Middle frontal gyrus (tissue), 1 donor: Measurements from ENCODE around the gene MED26.

Experiments used
- DNase-seq: peaks from one replicate; pipeline ENCODE4 v3.0.0-alpha.2; 2015; ENCODE audit warnings: low spot score; ENCODE audit errors: extremely low spot score

MED26 gene

GRCh38 chr19:16542910-16543472 lies 85.0 kb downstream of the MED26 start:
- DNase-seq = no peak

DNA sequence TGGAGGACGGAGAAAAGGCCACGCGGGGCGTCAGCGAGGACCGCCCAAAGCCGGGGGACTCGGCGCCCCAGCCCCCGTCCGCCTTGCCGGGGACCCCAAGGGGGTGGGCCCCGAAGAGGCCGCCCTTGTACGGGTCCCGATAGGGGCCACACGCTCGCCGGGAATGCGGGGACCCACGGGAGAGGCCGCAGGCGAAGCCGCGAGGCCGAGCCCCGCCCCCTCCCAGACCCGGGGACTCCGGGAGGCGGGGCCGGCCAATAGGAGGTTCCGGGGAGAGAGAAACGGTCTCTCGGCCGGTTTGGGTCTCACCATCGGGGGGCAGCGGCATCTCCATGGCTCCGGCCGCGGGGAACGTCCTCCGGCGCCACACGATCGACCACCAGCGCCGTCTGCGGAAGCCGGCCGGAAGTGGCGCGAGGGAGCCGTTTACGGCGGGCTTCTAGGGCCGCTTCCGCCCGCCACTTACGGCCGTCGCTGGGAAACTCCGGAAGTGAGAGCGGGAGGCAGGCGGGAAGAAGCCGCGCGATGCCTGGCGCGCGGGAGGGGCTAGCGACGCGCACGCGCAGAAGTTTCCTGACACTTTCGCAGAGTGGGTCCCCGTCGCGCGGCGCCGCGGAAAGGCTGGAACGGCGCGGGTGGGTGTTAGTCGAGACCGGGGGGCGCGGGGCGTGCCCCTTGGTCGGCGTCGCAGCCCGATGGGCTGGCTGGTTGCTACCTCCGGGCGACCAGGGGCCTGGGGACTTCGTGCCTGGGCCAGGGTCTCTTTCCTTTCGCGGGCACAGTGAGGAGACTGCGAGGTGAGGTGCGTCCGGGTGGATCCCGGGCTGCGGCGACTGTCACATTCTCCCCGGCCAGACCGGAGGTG lies 85.7 kb downstream of the MED26 start, which contains the start of gene CHERP:
CHERP (minus strand) TSS at position 393 of the 865 bp plus-strand sequence; CDS start at position 334, 59 bp downstream.
- peak; percentile 98 for DNase-seq

DNA sequence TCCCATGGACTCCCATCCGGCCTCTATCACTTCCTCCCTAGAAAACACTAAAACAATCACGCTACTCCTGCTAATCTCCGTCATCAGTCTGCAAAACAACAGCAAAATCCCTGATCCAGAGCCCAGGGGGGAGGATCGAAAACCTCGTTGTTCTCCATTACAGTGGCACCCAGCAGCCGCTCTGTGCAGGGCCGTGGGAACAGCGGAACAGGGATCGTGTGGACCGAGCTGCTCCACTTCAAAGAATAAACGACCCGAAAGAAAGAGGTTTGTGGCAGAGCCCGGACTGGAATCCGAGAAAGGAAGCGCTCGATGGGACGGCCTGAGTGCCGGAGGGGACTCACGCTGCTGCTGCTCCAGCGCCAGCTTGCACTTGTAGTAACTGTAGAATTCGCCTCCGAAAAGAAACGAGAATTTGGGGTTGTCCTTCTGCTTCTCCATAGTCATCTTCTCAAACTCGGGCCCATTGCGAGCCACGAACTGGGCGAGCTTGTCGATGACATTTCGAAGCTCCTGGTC lies 86.4 kb downstream of the MED26 start:
- DNase-seq = no peak

DNA sequence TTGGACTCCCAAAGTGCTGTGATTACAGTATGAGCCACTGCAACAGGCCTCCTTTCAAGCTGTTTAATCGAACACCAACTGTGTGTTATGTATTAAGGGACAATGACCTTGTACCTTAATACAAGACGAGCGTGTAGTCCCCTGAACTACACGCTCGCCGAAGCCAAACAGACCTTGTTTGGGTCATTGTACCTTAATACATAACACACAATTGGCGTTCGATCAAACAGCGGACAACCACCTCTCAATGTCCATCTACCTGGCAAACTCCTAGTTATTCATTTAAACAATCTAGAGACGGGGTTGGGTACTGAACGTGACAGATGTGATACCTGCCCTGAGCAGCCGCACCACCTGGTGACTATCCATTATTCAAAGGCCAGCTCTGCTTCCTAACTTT lies 87.1 kb downstream of the MED26 start:
- DNase-seq = no peak

DNA sequence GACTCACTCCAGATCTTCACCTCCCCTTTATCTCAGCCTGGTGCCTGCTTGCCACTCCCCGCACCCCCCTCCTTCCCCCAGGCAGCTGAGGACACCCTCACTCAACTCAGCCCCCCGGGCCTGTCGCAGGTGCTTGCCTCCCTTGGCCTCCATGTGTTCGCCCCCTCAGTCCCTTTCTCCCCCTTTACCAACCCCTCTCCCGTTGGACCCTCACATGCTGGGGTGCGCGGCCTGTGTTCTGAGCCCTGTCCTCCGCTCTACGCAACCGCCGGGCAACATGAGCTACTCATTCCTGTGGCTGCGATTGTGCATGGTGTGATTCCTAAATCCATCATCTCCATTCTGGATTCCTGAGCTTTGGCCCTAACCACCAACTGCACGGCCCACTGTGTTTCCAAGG lies 90.9 kb downstream of the MED26 start:
- DNase-seq = no peak

DNA sequence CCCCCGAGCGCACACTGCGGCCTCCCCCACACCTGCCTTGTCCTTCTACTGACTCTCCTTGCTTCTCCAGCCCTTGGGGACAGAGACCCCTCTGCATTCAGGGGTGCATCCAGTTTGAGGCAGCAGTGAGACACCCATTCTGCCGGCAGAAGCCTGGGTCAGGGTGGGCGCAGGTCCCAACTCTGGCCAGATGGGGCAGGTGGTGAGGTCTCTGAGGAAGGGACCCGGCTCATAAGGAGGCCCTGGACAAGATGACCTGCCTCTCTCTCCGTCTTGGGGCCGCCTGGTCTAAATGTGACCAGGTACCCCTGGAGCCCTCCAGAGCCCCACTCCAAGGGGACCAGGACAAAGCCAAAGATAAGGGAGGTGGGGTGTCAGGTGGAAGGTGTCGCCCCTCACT lies 91.9 kb downstream of the MED26 start:
- DNase-seq = no peak

DNA sequence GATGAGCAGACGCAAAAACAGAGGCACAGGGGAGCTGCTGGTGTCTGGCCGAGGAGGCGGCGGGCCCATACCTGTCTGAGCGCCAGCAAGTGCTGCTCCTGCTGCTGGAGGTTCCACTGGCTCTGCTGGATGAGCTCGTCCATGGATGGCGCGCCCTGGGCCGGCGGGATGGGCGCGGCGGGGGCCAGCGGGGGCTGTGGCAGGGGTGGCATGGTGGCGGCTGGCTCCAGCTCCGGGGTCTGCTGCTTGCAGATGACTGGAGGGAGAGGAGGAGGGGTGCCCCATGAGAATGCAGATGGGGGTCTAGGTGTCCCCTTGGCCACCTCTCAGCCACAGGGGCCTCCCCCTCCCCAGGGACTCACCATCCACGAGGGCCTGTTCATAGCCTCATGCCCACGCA lies 92.6 kb downstream of the MED26 start:
- DNase-seq = no peak

- DNase-seq = no peak
These were observed 95.4 kb downstream of the MED26 start for GRCh38 chr19:16532440-16533234.

- DNase-seq = no peak
These were observed 96.7 kb downstream of the MED26 start for GRCh38 chr19:16531380-16531669.

DNA sequence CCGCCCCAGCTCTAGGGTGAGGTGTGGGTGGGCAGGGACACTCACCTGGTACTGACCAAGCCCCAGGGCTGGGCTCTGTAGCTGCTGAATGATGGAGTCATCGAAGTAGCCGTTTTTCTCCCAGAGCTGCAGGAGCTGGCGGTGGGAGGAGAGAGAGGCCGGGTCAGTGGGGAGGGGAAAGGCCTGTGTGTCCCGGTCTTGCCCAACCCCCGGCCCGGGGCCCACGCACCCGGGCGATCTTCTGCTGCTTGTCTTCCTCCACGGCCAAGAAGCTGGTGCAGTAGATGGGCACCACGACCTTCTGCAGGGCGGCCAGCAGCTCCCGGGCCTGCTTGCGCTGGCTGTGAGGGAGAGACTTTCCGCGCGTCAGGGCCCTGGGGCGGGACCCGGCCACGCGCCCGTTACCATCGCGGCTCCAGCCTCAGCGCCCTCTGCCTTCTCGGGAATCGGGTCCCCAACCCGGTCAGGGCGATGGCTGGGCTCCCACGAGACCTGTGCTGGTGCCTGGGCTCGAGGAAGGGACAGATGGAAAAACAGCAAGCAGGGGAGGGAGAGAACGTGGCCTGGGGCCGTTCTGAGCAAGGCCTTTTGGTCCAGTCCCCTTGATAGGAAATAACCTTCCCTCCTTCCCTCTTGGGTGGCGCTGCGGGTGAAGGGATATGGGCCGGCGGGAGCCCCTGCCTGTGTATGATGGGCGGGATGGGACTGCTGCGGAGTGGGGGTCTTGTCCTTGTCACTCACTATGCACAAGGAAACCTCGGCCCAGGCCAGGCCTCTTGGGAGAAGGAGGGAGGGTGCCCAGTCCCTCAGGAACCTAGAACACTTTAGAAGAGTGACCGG lies 97.2 kb downstream of the MED26 start:
- no peak for DNase-seq

DNA sequence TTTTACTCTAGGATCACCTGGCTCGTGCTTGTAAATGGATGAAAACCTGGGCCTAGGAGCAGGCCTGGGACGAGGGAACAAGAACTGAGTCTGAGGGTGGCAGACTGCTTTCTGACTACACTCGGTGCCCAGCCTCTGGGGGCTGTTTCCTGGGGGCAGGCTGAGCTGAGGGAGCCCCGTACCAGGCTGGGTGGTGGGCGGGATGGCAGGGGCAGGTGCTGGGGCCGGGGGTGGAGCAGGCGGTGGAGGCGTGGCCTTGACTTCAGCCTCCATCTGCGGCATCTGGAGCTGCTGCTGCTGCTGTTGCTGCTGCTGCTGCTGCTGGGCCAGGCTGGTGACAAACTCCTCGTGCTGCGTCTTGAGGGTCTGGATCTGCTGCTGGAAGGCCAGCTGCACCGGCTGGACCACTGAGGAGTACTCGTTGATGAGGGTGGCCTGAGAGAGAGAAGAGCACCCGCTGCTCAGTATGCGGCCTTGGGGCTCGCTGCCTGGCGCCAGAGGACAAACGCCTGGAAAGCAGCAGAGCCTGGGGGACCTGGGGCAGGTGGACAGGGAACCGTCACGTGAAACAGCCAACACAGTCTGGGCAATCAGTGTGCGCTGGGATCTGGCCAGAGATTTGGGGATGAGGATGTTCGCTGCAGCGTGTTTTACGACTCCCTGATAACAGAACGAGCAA lies 98.4 kb downstream of the MED26 start:
- no peak for DNase-seq

- no peak for DNase-seq
These were observed 100.0 kb downstream of the MED26 start for GRCh38 chr19:16527971-16528521.

- no peak for DNase-seq
These were observed 100.6 kb downstream of the MED26 start for GRCh38 chr19:16527334-16527935.

GRCh38 chr19:16525751-16526481 lies 102.1 kb downstream of the MED26 start:
- DNase-seq = no peak

DNA sequence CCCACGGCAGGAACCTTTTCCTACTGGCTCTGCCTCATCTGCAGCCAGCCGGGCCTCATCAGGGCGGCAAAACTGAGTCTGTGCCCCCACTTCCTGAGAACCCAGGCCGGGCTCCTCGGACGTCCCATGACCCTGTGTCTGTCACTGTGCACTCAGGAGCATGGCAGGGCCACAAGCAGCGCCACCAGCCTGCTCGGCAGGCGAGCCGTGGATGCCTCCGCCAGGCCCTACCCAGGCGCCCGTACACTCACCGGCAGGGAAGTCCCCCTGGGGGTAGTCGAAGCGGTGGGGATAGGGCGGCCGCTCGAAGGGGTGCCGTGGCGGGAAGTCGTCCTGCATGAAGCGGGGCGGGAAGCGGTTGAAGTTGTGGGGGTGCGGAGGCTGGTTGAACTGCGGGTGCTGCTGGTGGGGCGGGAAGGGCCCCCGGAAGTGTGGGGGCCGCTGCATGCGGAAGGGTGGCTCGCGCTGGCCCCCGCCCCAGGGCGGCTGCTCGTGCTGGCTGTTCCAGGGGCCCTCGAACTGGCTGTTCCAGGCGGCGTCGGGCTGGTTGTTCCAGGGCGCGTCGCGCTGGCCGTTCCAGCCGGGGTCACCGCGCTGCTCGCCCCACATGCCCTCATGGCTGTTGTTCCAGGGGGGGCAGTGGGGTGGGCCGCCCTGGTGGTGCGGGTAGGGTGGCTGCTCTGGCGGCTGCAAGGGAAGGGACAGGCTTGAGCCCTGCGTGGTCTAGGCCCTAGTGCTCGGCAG lies 102.8 kb downstream of the MED26 start:
- no peak for DNase-seq
